Tibial artery (tissue), 4 donors: ENCODE data around the gene MDFI.

Source experiments
- DNase-seq, 2 donors: peaks; one replicate each; pipeline ENCODE4 v3.0.0-alpha.2; 2019
- H3K27ac ChIP-seq, 2 donors: fragments of 200-600 bp; sonication (generic) in 1 of 2; 1 replicate in 1 of 2; 2 replicates in 1 of 2; pipeline ENCODE4 v1.5.1; 2018 to 2019; ENCODE audit warnings: mild to moderate bottlenecking in 1 of 2
- H3K27me3 ChIP-seq, 2 donors: fragments of 200-600 bp; sonication (generic) in 1 of 2; one replicate each; pipeline versions ENCODE4 v1.5.1 to v1.6.0; 2016 to 2019
- H3K36me3 ChIP-seq, 3 donors: fragments of 200-600 bp; sonication (generic) in 2 of 3; one replicate each; pipeline ENCODE4 v1.5.1; 2016 to 2019; ENCODE audit warnings: mild to moderate bottlenecking in 2 of 3
- H3K4me1 ChIP-seq, 4 donors: fragments of 200-600 bp; sonication (generic) in 2 of 4; 1 replicate in 3 of 4; 2 replicates in 1 of 4; pipeline ENCODE4 v1.5.1; 2016 to 2019
- H3K4me3 ChIP-seq, 2 donors: fragments of 200-600 bp; sonication (generic) in 1 of 2; 1 replicate in 1 of 2; 2 replicates in 1 of 2; pipeline ENCODE4 v1.5.1; 2018 to 2019; ENCODE audit warnings: mild to moderate bottlenecking in 2 of 2
- H3K9me3 ChIP-seq, 3 donors: fragments of 200-600 bp; sonication (generic) in 1 of 3; one replicate each; pipeline ENCODE4 v1.5.1; 2016 to 2019
- CTCF ChIP-seq, 2 experiments: fragments of 200-600 bp in 1 of 2; fragments of 450-650 bp in 1 of 2; IDR thresholded peaks; one replicate each; pipeline ENCODE4 v1.5.1; 2017 to 2019; ENCODE audit warnings: antibody characterized with exemption in 2 of 2, mild to moderate bottlenecking in 1 of 2, moderate library complexity in 1 of 2
- intact Hi-C: fragments of 100-400 bp; cut with DNase I; formaldehyde crosslinking; loops from one replicate; pipeline ENCODE4 v1.15.0; 2023; ENCODE audit warnings: low total_unique reads

MDFI gene

DNA sequence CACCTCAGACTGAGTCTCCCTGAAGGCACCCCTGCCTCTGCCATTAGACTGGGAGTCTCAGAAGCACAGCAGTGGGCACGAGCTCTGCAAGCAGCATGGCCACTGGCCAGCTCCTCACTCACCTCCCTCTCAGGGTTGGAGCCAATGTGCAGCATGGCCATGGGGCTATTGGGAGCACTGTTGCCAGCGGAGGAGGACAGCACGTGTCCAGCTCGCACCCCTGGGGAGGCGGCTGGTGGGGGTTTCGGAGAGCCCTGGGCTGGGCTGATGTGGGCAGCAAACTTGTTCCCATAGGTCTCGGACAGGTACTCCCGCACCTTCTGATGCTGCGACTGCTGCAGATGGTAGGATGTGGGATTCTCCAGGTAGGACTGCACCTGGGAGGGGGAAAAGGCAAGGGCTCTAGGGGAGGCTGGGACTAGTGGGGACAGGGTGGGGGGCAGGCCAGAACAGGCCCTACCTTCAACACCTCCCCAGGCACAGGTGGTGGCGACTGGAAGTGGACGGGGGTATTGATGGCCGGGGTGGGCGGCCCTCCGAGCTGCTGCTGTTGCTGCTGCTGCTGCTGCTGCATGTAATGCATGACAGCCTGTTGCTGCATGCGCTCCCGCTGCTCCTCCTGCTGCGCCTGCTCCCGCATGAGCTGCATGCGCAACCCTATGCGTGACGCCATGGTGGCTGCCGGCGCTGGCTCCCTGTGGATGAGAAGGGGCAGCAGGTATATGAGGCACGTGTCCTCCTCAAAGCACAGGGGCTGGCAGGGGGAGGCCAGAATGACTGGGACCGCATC is 52.5 kb downstream of the MDFI start:
- intact Hi-C loops = no loop called here
- H3K4me3 ChIP-seq = no peak overlapping the region

GRCh38 chr6:41691426-41692079 is 53.3 kb downstream of the MDFI start:
- H3K4me3 ChIP-seq = no peak overlapping the region
- no peak for TF ChIP-seq CTCF (IDR thresholded peaks at IDR 0.05)
- no peak overlapping the region for H3K27ac ChIP-seq
- peaks cover 22 to 48% (median 36%) of the 10 kb centered on the region in 3 donors for H3K36me3 ChIP-seq
- DNase-seq = peak in 1 of 2 donors; percentile 15
- peaks cover 0 to 14% (median 2%) of the 10 kb centered on the region in 4 donors for H3K4me1 ChIP-seq
- H3K9me3 ChIP-seq = no peaks in the 10 kb centered on the region
- intact Hi-C loops = no loop called here
- no peaks in the 10 kb centered on the region for H3K27me3 ChIP-seq

More for the DNA sequence above, 52.5 kb downstream of the MDFI start:
- H3K9me3 ChIP-seq = no peaks in the 10 kb centered on the region
- H3K27me3 ChIP-seq = no peaks in the 10 kb centered on the region
- peak in 1 of 2 donors; percentile 59 for DNase-seq
- no peak overlapping the region for H3K27ac ChIP-seq
- peaks cover 27 to 53% (median 40%) of the 10 kb centered on the region in 3 donors for H3K36me3 ChIP-seq
- peaks cover 0 to 14% (median 2%) of the 10 kb centered on the region in 4 donors for H3K4me1 ChIP-seq
- TF ChIP-seq CTCF (IDR thresholded peaks at IDR 0.05) = no peak

DNA sequence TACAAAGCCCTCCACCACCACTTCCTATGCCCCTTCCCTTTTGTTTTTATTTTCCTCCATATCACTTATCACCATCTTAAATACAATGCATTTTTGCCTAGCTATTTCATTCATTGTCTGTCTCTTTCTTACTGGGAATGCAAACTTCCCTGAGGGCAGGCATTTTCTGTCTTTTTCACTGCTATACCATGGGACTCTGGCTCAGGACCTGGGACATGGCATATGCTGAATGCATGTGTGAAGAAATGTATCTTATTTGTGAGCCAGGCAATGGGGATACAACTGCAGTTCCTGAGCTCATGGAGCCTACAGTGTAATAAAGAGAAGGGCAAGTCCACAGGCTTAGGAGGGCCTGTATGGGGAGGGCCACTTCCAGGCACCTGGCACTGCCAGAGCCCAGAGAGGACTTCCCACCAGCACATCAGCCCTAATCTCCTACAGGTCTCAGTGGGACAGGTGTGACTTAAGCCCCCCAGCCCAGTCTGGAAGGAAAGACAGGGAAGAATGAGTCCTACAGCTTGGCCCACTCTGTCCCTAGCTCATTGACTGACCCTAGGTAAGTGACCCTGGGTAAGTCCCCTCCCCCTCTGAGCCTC is 53.9 kb downstream of the MDFI start:
- TF ChIP-seq CTCF (IDR thresholded peaks at IDR 0.05) = no peak
- intact Hi-C loops = no loop called here
- no peak overlapping the region for H3K27ac ChIP-seq
- peaks cover 20 to 42% (median 33%) of the 10 kb centered on the region in 3 donors for H3K36me3 ChIP-seq
- H3K27me3 ChIP-seq = no peaks in the 10 kb centered on the region
- H3K4me1 ChIP-seq = peaks cover 0 to 14% (median 2%) of the 10 kb centered on the region in 4 donors
- no peak overlapping the region for H3K4me3 ChIP-seq
- DNase-seq = no peak
- no peaks in the 10 kb centered on the region for H3K9me3 ChIP-seq

GRCh38 chr6:41692730-41693129 is 54.5 kb downstream of the MDFI start:
- TF ChIP-seq CTCF (IDR thresholded peaks at IDR 0.05) = no peak
- H3K36me3 ChIP-seq = peaks cover 15 to 36% (median 28%) of the 10 kb centered on the region in 3 donors
- H3K4me3 ChIP-seq = no peak overlapping the region
- no peaks in the 10 kb centered on the region for H3K27me3 ChIP-seq
- no peak for DNase-seq
- intact Hi-C loops = no loop called here
- no peak overlapping the region for H3K27ac ChIP-seq
- H3K4me1 ChIP-seq = peaks cover 0 to 14% (median 2%) of the 10 kb centered on the region in 4 donors
- H3K9me3 ChIP-seq = no peaks in the 10 kb centered on the region

DNA sequence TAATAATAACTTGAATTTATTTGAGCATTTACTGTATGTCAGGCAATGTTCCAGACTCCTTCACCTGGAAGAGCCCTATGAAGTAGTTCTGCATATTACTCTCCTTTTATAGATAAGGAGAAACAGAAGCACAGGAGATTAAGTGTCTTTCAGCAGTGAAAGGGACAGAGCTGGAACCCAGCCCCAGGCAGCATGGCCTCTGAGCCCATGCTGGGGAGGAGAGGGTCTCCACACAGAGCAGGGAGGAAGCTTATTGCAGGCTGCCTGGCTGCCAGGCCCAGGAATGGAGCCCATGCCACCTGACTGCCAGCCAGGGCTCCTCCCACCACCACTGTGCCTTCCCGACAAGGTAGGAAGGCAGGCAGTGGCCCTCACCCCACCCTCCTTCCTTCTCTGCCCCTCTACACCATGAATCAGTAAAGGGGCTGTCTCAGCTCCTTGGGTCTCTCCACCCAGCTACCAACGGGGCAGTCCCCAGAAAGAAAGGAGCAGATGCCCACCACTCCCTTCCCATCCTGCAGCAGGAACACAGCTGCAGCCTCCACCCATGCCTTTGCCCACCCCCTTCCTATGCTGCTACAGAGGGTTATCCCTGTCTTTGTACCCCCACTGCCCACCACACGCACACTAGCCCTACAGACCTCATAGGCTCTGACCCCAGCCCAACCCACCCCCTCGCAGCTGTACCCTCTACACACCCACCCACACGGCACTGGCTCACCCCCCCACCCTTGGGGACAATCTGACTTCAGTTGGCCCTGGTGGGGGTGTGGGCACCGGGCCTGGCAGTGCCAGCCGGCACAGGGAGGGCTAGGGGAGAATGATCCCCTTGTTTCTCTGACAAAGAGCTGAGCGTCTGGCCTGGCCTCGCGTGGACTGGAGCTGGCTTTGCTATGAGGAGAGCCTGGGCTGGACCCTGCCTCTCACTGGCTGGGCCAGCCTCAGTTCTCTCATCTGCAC is 55.3 kb downstream of the MDFI start:
- H3K36me3 ChIP-seq = peaks cover 11 to 28% (median 19%) of the 10 kb centered on the region in 3 donors
- H3K4me1 ChIP-seq = peaks cover 0 to 14% (median 2%) of the 10 kb centered on the region in 4 donors
- TF ChIP-seq CTCF (IDR thresholded peaks at IDR 0.05) = no peak
- H3K27ac ChIP-seq = no peak overlapping the region
- intact Hi-C loops = no loop called here
- no peaks in the 10 kb centered on the region for H3K9me3 ChIP-seq
- no peak overlapping the region for H3K4me3 ChIP-seq
- DNase-seq = no peak
- no peaks in the 10 kb centered on the region for H3K27me3 ChIP-seq
